GM12878 (cell line): Measurements from ENCODE around the gene GAD2.

Experiments used
- MXI1 ChIP-seq: fragments of 150-350 bp; IDR thresholded peaks from 2 replicates; pipeline ENCODE4 v1.6.1; 2011; ENCODE audit warnings: low read depth, mild to moderate bottlenecking, inconsistent platforms, low read length, improper control_type of control experiment
- TF ChIP-seq, protein P1 (sequence below): IDR thresholded peaks from 2 replicates; pipeline ENCODE4 v1.6.1; 2011; ENCODE audit warnings: borderline replicate concordance, low read depth, mild to moderate bottlenecking, moderate library complexity, mixed read lengths, low read length; ENCODE audit not compliant: insufficient read depth; ENCODE audit errors: extremely low read length
- TF ChIP-seq, protein P2 (sequence below), 3 experiments: IDR thresholded peaks in 2 of 3; conservative IDR thresholded peaks in 1 of 3; 2 replicates each; pipeline ENCODE4 v1.5.1; 2011; ENCODE audit warnings: low read depth in 3 of 3, low read length in 3 of 3, mild to moderate bottlenecking in 3 of 3, control low read depth in 2 of 3, moderate library complexity in 2 of 3, inconsistent platforms in 1 of 3, mixed read lengths in 1 of 3; ENCODE audit not compliant: control insufficient read depth in 2 of 3, insufficient read depth in 1 of 3; ENCODE audit errors: extremely low read depth in 1 of 3

DNA sequence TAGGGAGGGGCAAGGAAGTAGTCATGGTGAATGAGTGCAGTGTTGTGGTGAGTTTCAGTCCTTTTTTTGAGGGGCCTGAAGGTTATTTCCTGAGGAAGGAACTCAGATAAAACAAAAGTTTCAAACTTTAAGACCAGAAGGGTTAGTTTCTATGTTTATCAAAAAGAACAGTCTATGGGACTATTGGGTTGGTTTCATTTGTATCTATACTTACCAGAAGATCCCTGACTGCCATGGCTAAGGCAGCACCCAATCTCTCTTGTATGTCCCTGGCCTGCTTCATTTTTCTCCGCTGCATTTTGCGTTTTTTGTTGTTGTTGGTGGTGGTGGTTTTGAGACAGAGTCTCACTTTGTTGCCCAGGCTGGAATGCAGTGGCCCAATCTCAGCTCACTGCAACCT is 19.3 kb upstream of the GAD2 start:
- TF ChIP-seq, protein P1, sequence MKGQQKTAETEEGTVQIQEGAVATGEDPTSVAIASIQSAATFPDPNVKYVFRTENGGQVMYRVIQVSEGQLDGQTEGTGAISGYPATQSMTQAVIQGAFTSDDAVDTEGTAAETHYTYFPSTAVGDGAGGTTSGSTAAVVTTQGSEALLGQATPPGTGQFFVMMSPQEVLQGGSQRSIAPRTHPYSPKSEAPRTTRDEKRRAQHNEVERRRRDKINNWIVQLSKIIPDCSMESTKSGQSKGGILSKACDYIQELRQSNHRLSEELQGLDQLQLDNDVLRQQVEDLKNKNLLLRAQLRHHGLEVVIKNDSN, result no peak
- TF ChIP-seq, protein P2, sequence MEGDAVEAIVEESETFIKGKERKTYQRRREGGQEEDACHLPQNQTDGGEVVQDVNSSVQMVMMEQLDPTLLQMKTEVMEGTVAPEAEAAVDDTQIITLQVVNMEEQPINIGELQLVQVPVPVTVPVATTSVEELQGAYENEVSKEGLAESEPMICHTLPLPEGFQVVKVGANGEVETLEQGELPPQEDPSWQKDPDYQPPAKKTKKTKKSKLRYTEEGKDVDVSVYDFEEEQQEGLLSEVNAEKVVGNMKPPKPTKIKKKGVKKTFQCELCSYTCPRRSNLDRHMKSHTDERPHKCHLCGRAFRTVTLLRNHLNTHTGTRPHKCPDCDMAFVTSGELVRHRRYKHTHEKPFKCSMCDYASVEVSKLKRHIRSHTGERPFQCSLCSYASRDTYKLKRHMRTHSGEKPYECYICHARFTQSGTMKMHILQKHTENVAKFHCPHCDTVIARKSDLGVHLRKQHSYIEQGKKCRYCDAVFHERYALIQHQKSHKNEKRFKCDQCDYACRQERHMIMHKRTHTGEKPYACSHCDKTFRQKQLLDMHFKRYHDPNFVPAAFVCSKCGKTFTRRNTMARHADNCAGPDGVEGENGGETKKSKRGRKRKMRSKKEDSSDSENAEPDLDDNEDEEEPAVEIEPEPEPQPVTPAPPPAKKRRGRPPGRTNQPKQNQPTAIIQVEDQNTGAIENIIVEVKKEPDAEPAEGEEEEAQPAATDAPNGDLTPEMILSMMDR (IDR thresholded peaks at IDR 0.05 in 2 of 3, conservative IDR thresholded peaks at IDR 0.05 in 1 of 3; ENCODE audit: control insufficient read depth in 2 of 3, extremely low read depth in 1 of 3, insufficient read depth in 1 of 3, low read depth in 3 of 3, low read length in 3 of 3), result no peak
- no peak for TF ChIP-seq MXI1
